SK-N-SH (cell line): ENCODE results near the gene PLSCR1. TPM values are rescaled to one million over a fixed set of nuclear protein-coding genes. Genes with fewer than 3 reads are reported as not detected.

ENCODE experiments used
- CTCF ChIA-PET: fragments of 300-600, 350-600 bp; formaldehyde crosslinking; extraction: SDS; loops from one replicate; lab custom pipeline; 2021; lab: Yijun Ruan, JAX
- POLR2A ChIA-PET: fragments of 350-600 bp; sonication (Branson Sonifier 250); formaldehyde crosslinking; extraction: SDS; loops from one replicate; lab custom pipeline; 2020; ENCODE audit warnings: antibody characterized with exemption, inconsistent platforms; lab: Yijun Ruan, JAX
- DNase-seq: peaks from one replicate; pipeline ENCODE4 v3.0.0; 2012
- H2AFZ ChIP-seq: fragments of 200-600 bp; sonication (generic); 2 replicates; pipeline ENCODE4 v1.8.1; 2016; ENCODE audit warnings: antibody characterized with exemption, mild to moderate bottlenecking, low read depth
- H3F3A ChIP-seq: fragments of 200-600 bp; sonication (generic); replicated peaks from 2 replicates; pipeline ENCODE3; 2016; ENCODE audit warnings: antibody characterized with exemption, mild to moderate bottlenecking; ENCODE audit not compliant: insufficient read depth
- H3K27ac ChIP-seq, 2 experiments: fragments of 200-500 bp in 1 of 2; fragments of 200-600 bp in 1 of 2; sonication (Bioruptor generic) in 1 of 2; sonication (generic), shearing (Covaris generic) in 1 of 2; 2 replicates each; pipeline versions ENCODE4 v1.5.1 to v1.6.1; 2014 to 2016; ENCODE audit warnings: low read depth in 2 of 2, inconsistent platforms in 1 of 2, low read length in 1 of 2, mild to moderate bottlenecking in 1 of 2, mixed read lengths in 1 of 2
- H3K27me3 ChIP-seq: fragments of 200-600 bp; sonication (generic), shearing (Covaris generic); 2 replicates; pipeline ENCODE4 v1.6.1; 2016; ENCODE audit warnings: mixed run types; ENCODE audit not compliant: insufficient read depth
- H3K36me3 ChIP-seq, 2 experiments: fragments of 200-500 bp in 1 of 2; fragments of 200-600 bp in 1 of 2; sonication (Bioruptor generic) in 1 of 2; sonication (generic) in 1 of 2; replicated peaks in 1 of 2; 2 replicates each; pipeline versions ENCODE3 to v1.5.1; 2014 to 2016; ENCODE audit warnings: low read length in 1 of 2, mild to moderate bottlenecking in 1 of 2; ENCODE audit not compliant: insufficient read depth in 2 of 2, control insufficient read depth in 1 of 2
- H3K4me1 ChIP-seq, 2 experiments: fragments of 200-500 bp in 1 of 2; fragments of 200-600 bp in 1 of 2; sonication (Bioruptor generic) in 1 of 2; sonication (generic), shearing (Covaris generic) in 1 of 2; 2 replicates each; pipeline versions ENCODE4 v1.5.1 to v1.6.1; 2014 to 2016; ENCODE audit warnings: low read depth in 1 of 2, low read length in 1 of 2, mixed run types in 1 of 2; ENCODE audit not compliant: insufficient read depth in 2 of 2, control insufficient read depth in 1 of 2
- H3K4me2 ChIP-seq: fragments of 200-600 bp; sonication (generic), shearing (Covaris generic); 2 replicates; pipeline ENCODE4 v1.6.1; 2017; ENCODE audit warnings: mixed run types
- H3K4me3 ChIP-seq, 2 experiments: fragments of 200-500 bp in 1 of 2; fragments of 200-600 bp in 1 of 2; sonication (Bioruptor generic) in 1 of 2; sonication (generic), shearing (Covaris generic) in 1 of 2; 2 replicates each; pipeline versions ENCODE4 v1.5.1 to v1.8.1; 2014 to 2016; ENCODE audit warnings: low read depth in 2 of 2, inconsistent platforms in 1 of 2, low read length in 1 of 2, mild to moderate bottlenecking in 1 of 2, mixed read lengths in 1 of 2, moderate library complexity in 1 of 2
- H3K79me2 ChIP-seq: fragments of 200-600 bp; sonication (generic); 2 replicates; pipeline ENCODE4 v1.8.1; 2017; ENCODE audit warnings: mild to moderate bottlenecking; ENCODE audit not compliant: insufficient read depth
- H3K9ac ChIP-seq: fragments of 200-600 bp; sonication (generic); 2 replicates; pipeline ENCODE4 v1.6.1; 2017; ENCODE audit warnings: mixed run types
- H3K9me2 ChIP-seq: fragments of 200-600 bp; sonication (generic); 2 replicates; pipeline ENCODE4 v1.6.1; 2017; ENCODE audit warnings: mixed run types
- H3K9me3 ChIP-seq: fragments of 200-600 bp; sonication (generic); 2 replicates; pipeline ENCODE4 v1.6.1; 2017; ENCODE audit warnings: mixed run types, mild to moderate bottlenecking, moderate library complexity
- H4K20me1 ChIP-seq: fragments of 200-600 bp; sonication (generic); 2 replicates; pipeline ENCODE4 v1.6.1; 2017; ENCODE audit warnings: mild to moderate bottlenecking, mixed run types; ENCODE audit not compliant: insufficient read depth
- EZH2phosphoT487 ChIP-seq: fragments of 200-600 bp; sonication (generic); IDR thresholded peaks from 2 replicates; pipeline ENCODE4 v1.6.1; 2017; ENCODE audit warnings: low read depth, mixed run types, mild to moderate bottlenecking, antibody characterized with exemption, moderate library complexity, borderline replicate concordance
- FOSL2 ChIP-seq: IDR thresholded peaks from 2 replicates; pipeline ENCODE4 v1.4.0; 2012; ENCODE audit warnings: low read depth, mild to moderate bottlenecking, moderate library complexity, borderline replicate concordance
- FOXM1 ChIP-seq: IDR thresholded peaks from 2 replicates; pipeline ENCODE4 v1.4.0; 2012; ENCODE audit warnings: low read depth, mild to moderate bottlenecking
- GABPA ChIP-seq: IDR thresholded peaks from 2 replicates; pipeline ENCODE4 v1.4.0; 2012; ENCODE audit warnings: low read depth, mild to moderate bottlenecking
- MXI1 ChIP-seq: IDR thresholded peaks from 2 replicates; pipeline ENCODE4 v1.6.1; 2012; ENCODE audit warnings: mild to moderate bottlenecking, low read depth, low read length, improper control_type of control experiment
- NRF1 ChIP-seq: IDR thresholded peaks from 2 replicates; pipeline ENCODE4 v1.6.1; 2012; ENCODE audit warnings: low read depth, mild to moderate bottlenecking, low read length
- POLR2AphosphoS5 ChIP-seq: IDR thresholded peaks from 2 replicates; pipeline ENCODE4 v1.6.1; 2012; ENCODE audit warnings: low read depth, low read length
- RAD21 ChIP-seq: IDR thresholded peaks from 2 replicates; pipeline ENCODE4 v1.6.1; 2012; ENCODE audit warnings: mild to moderate bottlenecking, low read length
- RFX5 ChIP-seq: IDR thresholded peaks from 2 replicates; pipeline ENCODE4 v1.6.1; 2012; ENCODE audit warnings: mild to moderate bottlenecking, improper control_type of control experiment, low read length
- RXRA ChIP-seq: IDR thresholded peaks from 2 replicates; pipeline ENCODE4 v1.4.0; 2012; ENCODE audit warnings: low read depth, mild to moderate bottlenecking, borderline replicate concordance
- SIN3A ChIP-seq: IDR thresholded peaks from 2 replicates; pipeline ENCODE4 v1.6.1; 2012; ENCODE audit warnings: low read depth, mild to moderate bottlenecking, low read length, moderate library complexity, borderline replicate concordance
- SMC3 ChIP-seq: IDR thresholded peaks from 2 replicates; pipeline ENCODE4 v1.6.1; 2012; ENCODE audit warnings: low read depth, low read length, improper control_type of control experiment
- TCF12 ChIP-seq: IDR thresholded peaks from 2 replicates; pipeline ENCODE4 v1.4.0; 2012
- TEAD4 ChIP-seq: IDR thresholded peaks from 2 replicates; pipeline ENCODE4 v1.4.0; 2012; ENCODE audit warnings: mild to moderate bottlenecking, borderline replicate concordance; ENCODE audit not compliant: insufficient read depth
- YY1 ChIP-seq: IDR thresholded peaks from 2 replicates; pipeline ENCODE4 v1.4.0; 2012; ENCODE audit warnings: low read depth, mild to moderate bottlenecking
- WGBS: methylation state at CpG from one replicate; pipeline ENCODE4 v1.1.6; 2017; ENCODE audit warnings: low lambda C conversion rate; 5-methylcytosine and 5-hydroxymethylcytosine counted together
- polyA plus RNA-seq, 3 experiments: library from polyadenylated mRNA; depleted of rRNA; stranded (reverse); fragments of >200 nt; gene quantifications; 2 replicates each; pipeline ENCODE4 v1.2.3, GENCODE V29; 2012
- TF ChIP-seq, protein P1 (sequence below): fragments of 200-600 bp; sonication (generic); IDR thresholded peaks from 2 replicates; pipeline ENCODE4 v1.6.1; 2017; ENCODE audit warnings: antibody characterized with exemption, mild to moderate bottlenecking, moderate library complexity

The PLSCR1 gene
- polyA plus RNA-seq, 1 of the 3 experiments (the other 2 are of a cell fraction), result 10.9 TPM

DNA sequence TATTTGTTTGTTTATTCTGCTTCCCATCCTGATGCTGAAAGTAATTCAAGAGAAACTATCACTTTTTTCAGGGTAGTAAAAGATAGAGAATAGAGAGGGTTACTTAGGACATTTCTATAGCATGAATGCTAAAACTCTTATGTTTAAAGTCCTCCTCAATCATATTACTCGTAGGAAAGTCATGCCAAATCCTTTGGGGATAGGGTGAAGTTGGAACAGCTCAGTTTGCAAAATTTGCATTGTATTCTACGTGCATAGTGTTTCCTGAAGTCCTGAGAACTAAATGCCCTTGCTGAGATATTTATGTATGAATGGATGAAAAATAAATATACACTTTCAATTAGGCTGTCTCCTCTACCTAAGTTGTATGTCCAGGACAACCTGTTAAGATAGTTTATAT lies 46.1 kb upstream of the PLSCR1 start:
- Histone ChIP-seq H3K36me3 (no peaks in the 10 kb centered on the region), H3K9me3 (no peaks in the 10 kb centered on the region), H3K9ac (no peak overlapping the region), H3F3A (no peaks in the 10 kb centered on the region), H3K4me2 (no peak overlapping the region), H3K27me3 (peaks cover 7% of the 10 kb centered on the region; the same call in 1 of the 2 replicates), H3K4me3 (no peak overlapping the region), H2AFZ (no peak overlapping the region), H3K9me2 (no peaks in the 10 kb centered on the region), H3K27ac (no peak overlapping the region), H4K20me1 (no peaks in the 10 kb centered on the region), H3K79me2 (no peaks in the 10 kb centered on the region), H3K4me1 (no peaks in the 10 kb centered on the region)
- 9% methylated on average over 2 of the region's 2 CpGs for WGBS
- ChIA-PET CTCF (interaction anchor here (0.8 to 3.0 kb wide), 6 partner anchors 9 to 419 kb away, joined by 3 to 12 read pairs (median 4); no protein-coding TSS in a partner anchor), POLR2A (no interaction called here)
- DNase-seq, result no peak
- no peak for TF ChIP-seq TEAD4
- TF ChIP-seq FOSL2, result no peak
- TF ChIP-seq YY1, result no peak
- no peak for TF ChIP-seq MXI1
- no peak for TF ChIP-seq TCF12
- TF ChIP-seq EZH2phosphoT487, result no peak
- TF ChIP-seq SIN3A, result no peak
- no peak for TF ChIP-seq GABPA
- no peak for TF ChIP-seq RFX5
- no peak for TF ChIP-seq NRF1
- no peak for TF ChIP-seq FOXM1
- no peak for TF ChIP-seq POLR2AphosphoS5

DNA sequence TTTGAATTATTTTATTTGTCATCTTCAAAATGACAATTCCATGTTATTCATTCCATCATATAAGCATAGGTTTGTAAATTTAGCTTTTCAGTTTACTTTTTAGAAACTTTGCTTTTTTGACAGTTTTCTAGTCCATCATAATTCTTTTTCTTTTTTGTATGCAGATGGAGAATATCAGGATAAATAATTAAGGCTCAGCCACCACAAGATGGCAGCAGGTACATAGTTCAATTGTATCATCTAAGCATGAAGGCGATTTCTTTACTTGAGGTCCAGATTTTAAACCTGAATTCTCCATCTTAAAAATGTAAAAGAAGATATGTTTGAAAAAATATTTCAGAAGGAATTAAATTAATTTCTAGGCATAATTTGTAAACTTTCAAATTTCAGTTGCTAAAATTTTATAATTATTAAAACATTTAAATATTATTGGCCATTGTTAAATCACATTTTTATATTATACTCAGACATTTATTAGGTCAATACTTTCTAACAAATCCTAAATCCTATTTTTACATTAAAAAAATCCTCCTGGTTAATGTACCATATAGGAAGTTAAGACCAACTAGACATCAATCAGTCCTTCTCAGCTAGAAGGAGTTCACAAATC lies 45.6 kb upstream of the PLSCR1 start:
- ChIA-PET POLR2A (no interaction called here), CTCF (interaction anchor here (0.7 to 3.0 kb wide), 12 partner anchors 9 to 418 kb away, joined by 3 to 12 read pairs (median 4); no protein-coding TSS in a partner anchor)
- H2AFZ ChIP-seq, result no peak overlapping the region
- no peaks in the 10 kb centered on the region for H4K20me1 ChIP-seq
- H3K4me2 ChIP-seq, result no peak overlapping the region
- H3K27me3 ChIP-seq, result peaks cover 7% of the 10 kb centered on the region; the same call in 1 of the 2 replicates
- H3K9me3 ChIP-seq, result no peaks in the 10 kb centered on the region
- no peaks in the 10 kb centered on the region for H3K36me3 ChIP-seq
- no peaks in the 10 kb centered on the region for H3K4me1 ChIP-seq
- no peak overlapping the region; a peak in 1 of 4 replicates for H3K4me3 ChIP-seq
- H3K9me2 ChIP-seq, result no peaks in the 10 kb centered on the region
- no peak overlapping the region for H3K27ac ChIP-seq
- no peaks in the 10 kb centered on the region for H3F3A ChIP-seq
- no peaks in the 10 kb centered on the region for H3K79me2 ChIP-seq
- peak; percentile 12 for DNase-seq
- TF ChIP-seq, protein P1, sequence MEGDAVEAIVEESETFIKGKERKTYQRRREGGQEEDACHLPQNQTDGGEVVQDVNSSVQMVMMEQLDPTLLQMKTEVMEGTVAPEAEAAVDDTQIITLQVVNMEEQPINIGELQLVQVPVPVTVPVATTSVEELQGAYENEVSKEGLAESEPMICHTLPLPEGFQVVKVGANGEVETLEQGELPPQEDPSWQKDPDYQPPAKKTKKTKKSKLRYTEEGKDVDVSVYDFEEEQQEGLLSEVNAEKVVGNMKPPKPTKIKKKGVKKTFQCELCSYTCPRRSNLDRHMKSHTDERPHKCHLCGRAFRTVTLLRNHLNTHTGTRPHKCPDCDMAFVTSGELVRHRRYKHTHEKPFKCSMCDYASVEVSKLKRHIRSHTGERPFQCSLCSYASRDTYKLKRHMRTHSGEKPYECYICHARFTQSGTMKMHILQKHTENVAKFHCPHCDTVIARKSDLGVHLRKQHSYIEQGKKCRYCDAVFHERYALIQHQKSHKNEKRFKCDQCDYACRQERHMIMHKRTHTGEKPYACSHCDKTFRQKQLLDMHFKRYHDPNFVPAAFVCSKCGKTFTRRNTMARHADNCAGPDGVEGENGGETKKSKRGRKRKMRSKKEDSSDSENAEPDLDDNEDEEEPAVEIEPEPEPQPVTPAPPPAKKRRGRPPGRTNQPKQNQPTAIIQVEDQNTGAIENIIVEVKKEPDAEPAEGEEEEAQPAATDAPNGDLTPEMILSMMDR, result peak; percentile 72
- no peak for TF ChIP-seq RXRA
- TF ChIP-seq SMC3, result peak; percentile 33; the same call in 1 of the 2 replicates
- peak; percentile 57 for TF ChIP-seq RAD21
- 2% methylated on average over 1 of the region's 1 CpG for WGBS
- no peak overlapping the region for H3K9ac ChIP-seq
